COLO668 (cell line): ENCODE measurements around the gene FSHR.

ENCODE experiments used
- DNase-seq: peaks from one replicate; lab custom pipeline; 2025; ENCODE audit not compliant: unreplicated experiment; lab: John Stamatoyannopoulos, UW

FSHR gene

GRCh38 chr2:48968011-48968410, 186.3 kb downstream of the FSHR start:
- DNase-seq = no peak

DNA sequence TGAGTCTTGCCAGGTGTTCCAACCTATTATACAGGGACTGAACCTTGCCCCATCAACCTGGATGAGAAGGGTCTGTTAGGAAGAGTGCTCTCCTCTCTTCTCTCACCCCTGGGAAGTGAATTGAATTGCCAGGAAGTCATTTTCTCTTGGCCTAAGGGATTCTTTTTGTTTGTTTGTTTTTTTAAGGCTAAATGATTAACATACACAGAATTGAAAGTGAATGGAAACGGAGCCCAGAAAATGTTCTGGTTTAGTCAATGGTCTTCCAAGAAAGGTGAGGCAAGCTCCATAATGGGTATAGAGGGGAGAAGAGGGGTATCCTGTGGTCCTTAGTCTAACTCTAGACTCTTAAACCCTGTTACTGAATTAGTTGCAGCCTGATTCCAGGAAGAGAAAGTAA, 189.1 kb downstream of the FSHR start:
- no peak for DNase-seq

- no peak for DNase-seq
These were observed 193.3 kb downstream of the FSHR start for GRCh38 chr2:48961009-48961408.

DNA sequence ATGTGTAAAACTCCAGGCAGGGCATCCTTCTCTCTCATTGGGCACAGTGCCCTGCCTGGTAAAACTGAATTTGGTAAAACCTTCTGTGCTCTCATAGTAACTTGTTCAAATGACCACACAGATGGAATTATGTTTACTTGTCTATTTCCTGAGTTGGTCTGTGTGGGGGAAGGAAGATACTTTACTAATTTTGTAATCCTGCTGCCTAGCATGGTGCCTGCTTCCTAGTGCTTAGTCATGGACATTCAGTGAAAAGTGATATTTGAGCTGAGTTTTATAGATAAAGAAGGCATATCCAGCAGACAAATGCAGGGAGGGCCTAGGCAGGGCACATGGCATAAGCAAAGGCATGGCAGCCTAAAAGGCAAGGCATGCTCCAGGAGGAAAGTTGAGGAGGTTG, 199.4 kb downstream of the FSHR start:
- no peak for DNase-seq

DNA sequence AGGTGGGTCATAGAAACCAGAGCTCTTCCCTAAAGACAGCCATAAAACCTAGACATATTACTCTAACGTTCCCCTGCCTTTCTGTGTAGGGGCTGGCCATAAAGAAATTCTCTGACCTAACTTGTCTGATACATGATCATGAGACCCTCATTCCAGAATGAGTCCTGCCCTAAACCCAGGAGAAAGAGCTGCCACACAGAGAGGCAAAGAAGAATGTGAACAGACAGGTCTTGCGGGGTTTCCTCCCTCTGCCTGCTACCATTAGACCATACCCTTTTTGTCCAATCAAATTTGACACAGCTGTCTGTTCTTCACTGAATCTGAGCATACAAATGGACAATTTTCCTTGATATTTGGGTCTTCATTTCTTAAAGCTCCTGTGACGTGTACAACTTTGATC, 200.0 kb downstream of the FSHR start:
- no peak for DNase-seq

GRCh38 chr2:48952614-48953013, 201.7 kb downstream of the FSHR start:
- no peak for DNase-seq

GRCh38 chr2:48952143-48952542, 202.2 kb downstream of the FSHR start:
- no peak for DNase-seq

DNA sequence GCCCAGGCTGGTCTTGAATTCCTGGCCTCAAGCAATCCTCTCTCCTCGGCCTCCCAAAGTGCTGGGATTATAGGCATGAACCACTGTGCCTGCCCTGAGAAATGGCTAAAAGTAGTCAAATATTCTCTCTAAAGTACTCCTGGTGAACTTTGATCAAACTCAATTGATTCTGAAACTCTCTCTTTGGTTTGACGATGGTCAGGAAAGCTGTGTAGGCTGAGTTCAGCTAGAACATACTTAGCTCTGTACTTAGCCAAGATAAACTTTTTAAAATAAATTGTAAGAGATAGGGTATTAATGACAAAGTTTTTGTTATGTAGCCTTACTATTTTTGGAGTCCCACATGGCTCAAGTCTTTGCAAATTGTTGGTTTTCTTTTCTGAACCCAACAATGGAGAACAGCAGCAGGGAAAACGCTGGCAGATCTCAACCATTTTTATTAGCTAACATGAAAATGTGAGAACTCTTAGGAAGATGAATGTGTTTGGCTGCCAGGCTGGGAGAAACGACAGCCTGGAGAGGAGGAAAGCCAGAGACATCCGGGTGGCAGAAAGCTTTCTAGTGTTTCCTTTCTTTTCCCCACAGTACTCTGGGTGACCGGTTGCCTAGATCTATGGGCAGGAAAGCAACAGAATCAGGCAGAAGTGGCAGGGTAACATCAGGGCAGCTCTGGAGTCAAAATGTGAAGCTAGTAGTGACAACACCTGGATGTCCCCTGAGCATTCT, 205.8 kb downstream of the FSHR start:
- no peak for DNase-seq

- DNase-seq = peak; percentile 23
These were observed 207.8 kb downstream of the FSHR start for GRCh38 chr2:48946449-48947048.

DNA sequence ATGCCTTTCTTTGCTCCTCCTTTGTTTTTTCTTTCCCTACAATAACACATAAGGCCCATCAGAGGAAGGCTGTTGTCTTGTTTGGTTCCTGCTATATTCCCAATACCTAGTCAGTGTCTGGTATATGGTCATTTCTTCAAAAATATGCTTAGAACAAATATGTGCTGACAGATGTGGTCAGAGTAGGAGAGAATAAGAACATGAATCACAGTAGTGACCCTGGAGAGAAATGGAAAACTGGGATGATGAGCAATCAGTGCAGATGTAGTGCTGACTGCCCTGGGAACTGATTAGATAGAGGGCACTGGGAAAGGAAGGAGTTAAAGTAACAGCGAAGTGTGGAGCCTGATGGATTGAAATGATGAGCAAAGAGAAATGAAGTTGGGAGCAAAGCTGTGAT, 209.4 kb downstream of the FSHR start:
- no peak for DNase-seq

DNA sequence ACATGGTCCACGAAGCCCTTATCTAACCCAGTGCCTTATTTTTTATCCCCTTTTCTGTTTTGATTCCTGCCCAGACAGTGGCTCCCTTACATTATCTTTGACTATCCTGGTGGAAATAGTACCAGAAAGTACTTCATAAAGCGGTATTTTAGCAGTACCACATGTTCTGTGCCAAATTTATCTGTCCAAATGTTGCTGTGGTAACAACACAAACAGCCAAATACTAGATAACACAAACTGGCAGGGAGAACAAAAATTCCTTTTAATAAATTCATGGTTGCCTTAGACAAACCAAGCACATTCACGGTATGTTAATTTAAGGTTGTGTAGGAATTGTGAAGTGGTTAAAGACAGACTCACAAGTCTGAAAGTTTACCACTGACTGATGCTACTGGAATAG, 210.9 kb downstream of the FSHR start:
- DNase-seq = no peak

GRCh38 chr2:48941908-48942307, 212.4 kb downstream of the FSHR start:
- no peak for DNase-seq

GRCh38 chr2:48941456-48941855, 212.9 kb downstream of the FSHR start:
- no peak for DNase-seq

DNA sequence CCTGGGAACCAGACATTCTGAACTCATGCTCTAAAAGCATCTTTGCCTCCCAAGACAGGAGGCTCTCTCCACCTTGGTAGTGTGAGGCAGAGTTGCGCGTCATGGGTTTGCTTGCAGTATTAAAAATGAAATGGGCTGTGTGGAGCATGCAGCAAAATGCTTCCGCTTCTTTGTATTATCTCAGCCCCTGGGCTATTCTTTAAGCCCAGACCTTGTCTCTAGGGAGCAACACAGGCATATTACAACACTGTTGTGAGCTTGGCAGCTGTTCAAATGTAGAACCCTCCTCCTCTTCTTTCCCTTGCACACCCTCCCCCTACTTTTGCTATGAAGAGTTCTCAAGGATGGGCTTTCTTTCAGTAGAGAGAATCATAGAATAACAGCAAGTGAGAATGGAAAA, 213.7 kb downstream of the FSHR start:
- DNase-seq = peak; percentile 7

DNA sequence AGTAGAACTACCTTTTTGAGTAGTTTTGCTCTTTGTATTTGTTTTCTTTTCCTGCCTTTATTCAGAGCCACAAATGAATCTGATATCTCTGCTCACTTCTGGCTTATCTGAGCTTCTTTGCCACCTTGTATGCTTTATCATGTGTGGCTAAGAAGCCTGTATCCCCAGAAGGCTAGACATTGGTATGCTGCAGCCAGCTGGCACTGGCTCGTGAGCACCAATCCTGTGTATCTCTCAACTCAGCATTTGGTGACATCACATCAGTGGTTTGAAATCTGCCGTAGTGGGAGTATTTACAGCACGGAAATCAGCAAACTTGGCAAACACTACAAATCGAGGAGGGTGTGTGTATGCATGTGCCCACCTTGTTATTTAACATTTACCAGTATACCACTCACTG, 215.1 kb downstream of the FSHR start:
- DNase-seq = no peak

- DNase-seq = peak; percentile 11
These were observed 216.1 kb downstream of the FSHR start for GRCh38 chr2:48938231-48938630.

GRCh38 chr2:48934807-48935206, 219.5 kb downstream of the FSHR start:
- no peak for DNase-seq

DNA sequence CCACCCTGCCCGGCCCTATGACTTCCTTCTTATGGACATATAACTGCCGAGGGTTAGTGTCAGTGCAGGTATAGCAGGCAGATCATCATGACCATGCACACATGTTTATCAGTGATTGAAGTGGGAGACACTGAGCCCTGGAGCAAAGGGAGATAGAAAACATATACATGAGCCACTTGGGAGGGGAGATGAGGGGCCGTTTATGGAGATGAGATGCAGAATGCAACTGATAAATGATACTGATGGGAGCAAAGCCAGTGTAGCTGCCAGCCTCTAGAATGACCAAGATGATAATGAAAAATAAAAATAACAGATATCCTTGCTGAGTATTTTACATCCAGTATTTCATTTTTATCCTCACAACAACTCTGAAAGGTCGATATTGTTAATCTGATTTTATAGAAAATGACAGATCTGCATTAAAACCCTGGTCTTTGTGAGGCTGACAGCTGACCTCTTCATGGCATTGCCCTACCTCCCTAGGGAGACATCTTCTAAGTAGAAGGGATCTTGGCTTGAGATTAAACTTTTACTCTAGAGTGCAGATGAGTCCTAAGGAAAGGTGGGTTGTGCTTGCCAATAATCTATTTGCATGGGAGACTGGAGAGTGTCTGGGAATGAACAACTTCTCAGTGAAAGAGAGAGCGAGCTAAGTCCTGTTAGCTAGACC, 220.4 kb downstream of the FSHR start:
- no peak for DNase-seq

- DNase-seq = no peak
These were observed 221.6 kb downstream of the FSHR start for GRCh38 chr2:48932667-48933066.

DNA sequence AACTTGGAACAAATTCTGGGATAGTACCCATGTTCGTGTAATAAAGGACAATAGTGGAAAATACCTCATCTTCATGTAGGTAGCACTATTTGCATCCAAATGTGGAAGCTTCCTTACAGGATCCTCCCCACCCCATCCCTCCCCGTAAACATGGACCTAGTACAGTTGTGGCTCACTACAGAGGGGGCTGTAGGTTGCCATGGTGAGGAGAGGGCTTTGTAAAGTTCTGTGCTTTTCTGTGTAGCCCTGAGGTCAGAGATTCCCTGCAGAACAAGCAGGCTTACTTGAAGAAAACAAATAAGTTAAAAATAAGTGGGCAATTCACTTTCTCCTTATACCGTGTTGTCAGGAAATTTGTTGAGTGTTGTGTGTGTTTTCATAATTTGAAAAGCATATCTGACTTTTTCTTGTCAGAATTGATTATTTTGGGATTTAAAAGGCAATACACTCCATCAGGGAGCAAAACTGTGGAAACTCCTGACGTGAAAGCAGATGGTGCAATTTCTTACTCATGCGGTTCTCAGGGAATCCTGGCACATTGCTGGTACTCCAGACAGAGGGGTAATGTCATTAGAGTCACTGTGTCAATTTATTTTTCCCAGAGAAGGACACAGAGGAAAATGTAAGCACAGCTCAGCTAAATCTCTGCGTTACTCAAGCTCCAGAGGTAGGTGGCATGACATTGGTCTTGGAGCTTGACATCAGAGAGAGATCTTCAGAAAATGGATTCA, 224.6 kb downstream of the FSHR start:
- DNase-seq = no peak

- DNase-seq = no peak
These were observed 227.0 kb downstream of the FSHR start for GRCh38 chr2:48927355-48927754.

- DNase-seq = no peak
These were observed 238.4 kb downstream of the FSHR start for GRCh38 chr2:48915884-48916283.
